Trophoblast cell (in vitro differentiated cells and primary cell): ENCODE data around the gene GUK1.

Experiments used
- DNase-seq, 2 donors: peaks; one replicate each; pipeline ENCODE4 v3.0.0-alpha.2; 2016
- H2AFZ ChIP-seq: 2 replicates; pipeline ENCODE4 v1.6.1; 2013; ENCODE audit warnings: low read length, moderate library complexity, mild to moderate bottlenecking; ENCODE audit not compliant: insufficient read depth, poor library complexity
- H2AK5ac ChIP-seq: 2 replicates; pipeline ENCODE4 v1.6.1; 2013; ENCODE audit warnings: mild to moderate bottlenecking, low read length
- H2BK120ac ChIP-seq: 2 replicates; pipeline ENCODE4 v1.6.1; 2013; ENCODE audit warnings: low read length, mild to moderate bottlenecking, moderate library complexity; ENCODE audit not compliant: insufficient read depth, poor library complexity
- H2BK12ac ChIP-seq: 2 replicates; pipeline ENCODE4 v1.6.1; 2013; ENCODE audit warnings: mild to moderate bottlenecking, low read length, moderate library complexity
- H2BK5ac ChIP-seq: 2 replicates; pipeline ENCODE4 v1.6.1; 2013; ENCODE audit warnings: low read length, low read depth, moderate library complexity, mild to moderate bottlenecking; ENCODE audit not compliant: poor library complexity
- H3K14ac ChIP-seq: 2 replicates; pipeline ENCODE4 v1.6.1; 2013; ENCODE audit warnings: mild to moderate bottlenecking, low read length
- H3K18ac ChIP-seq: 2 replicates; pipeline ENCODE4 v1.6.1; 2013; ENCODE audit warnings: mild to moderate bottlenecking, low read length
- H3K23ac ChIP-seq: 2 replicates; pipeline ENCODE4 v1.6.1; 2013; ENCODE audit warnings: low read length
- H3K27ac ChIP-seq: 2 replicates; pipeline ENCODE4 v1.5.1; 2013; ENCODE audit warnings: low read depth, mild to moderate bottlenecking, inconsistent platforms, low read length, moderate library complexity
- H3K27me3 ChIP-seq: 2 replicates; pipeline ENCODE4 v1.6.1; 2013; ENCODE audit warnings: inconsistent platforms, mild to moderate bottlenecking, low read length, moderate library complexity; ENCODE audit not compliant: insufficient read depth
- H3K36me3 ChIP-seq, 2 experiments: 1 replicate in 1 of 2; 2 replicates in 1 of 2; pipeline ENCODE4 v1.6.1; 2013; ENCODE audit warnings: low read length in 2 of 2, mild to moderate bottlenecking in 2 of 2, moderate library complexity in 1 of 2; ENCODE audit not compliant: insufficient read depth in 2 of 2, control insufficient read depth in 1 of 2
- H3K4ac ChIP-seq: 2 replicates; pipeline ENCODE4 v1.6.1; 2013; ENCODE audit warnings: low read depth, mild to moderate bottlenecking, low read length, moderate library complexity
- H3K4me1 ChIP-seq, 2 experiments: 1 replicate in 1 of 2; 2 replicates in 1 of 2; pipeline ENCODE4 v1.6.1; 2013; ENCODE audit warnings: low read length in 2 of 2, mild to moderate bottlenecking in 2 of 2, moderate library complexity in 1 of 2; ENCODE audit not compliant: insufficient read depth in 2 of 2, control insufficient read depth in 1 of 2
- H3K4me2 ChIP-seq: 2 replicates; pipeline ENCODE4 v1.6.1; 2013; ENCODE audit warnings: inconsistent platforms, mild to moderate bottlenecking, low read length, moderate library complexity
- H3K4me3 ChIP-seq: 2 replicates; pipeline ENCODE4 v1.5.1; 2013; ENCODE audit warnings: mild to moderate bottlenecking, low read depth, low read length, inconsistent platforms
- H3K79me1 ChIP-seq: one replicate; pipeline ENCODE4 v1.6.1; 2013; ENCODE audit warnings: low read length
- H3K79me2 ChIP-seq: 2 replicates; pipeline ENCODE4 v1.6.1; 2013; ENCODE audit warnings: low read length, mild to moderate bottlenecking; ENCODE audit not compliant: control insufficient read depth, insufficient read depth, poor library complexity
- H3K9ac ChIP-seq: 2 replicates; pipeline ENCODE4 v1.6.1; 2013; ENCODE audit warnings: mild to moderate bottlenecking, low read length
- H3K9me3 ChIP-seq: 2 replicates; pipeline ENCODE4 v1.6.1; 2013; ENCODE audit warnings: low read depth, mild to moderate bottlenecking, control low read depth, inconsistent platforms, low read length; ENCODE audit not compliant: insufficient read depth
- H4K12ac ChIP-seq: 2 replicates; pipeline ENCODE4 v1.6.1; 2013; ENCODE audit warnings: low read depth, mild to moderate bottlenecking, low read length, moderate library complexity
- H4K8ac ChIP-seq: 2 replicates; pipeline ENCODE4 v1.6.1; 2013; ENCODE audit warnings: low read depth, mild to moderate bottlenecking, low read length, moderate library complexity
- H4K91ac ChIP-seq: one replicate; pipeline ENCODE4 v1.6.1; 2013; ENCODE audit warnings: low read depth, mild to moderate bottlenecking, low read length, moderate library complexity
- WGBS: extraction: QIAGEN DNeasy Blood & Tissue Kit; methylation state at CpG from one replicate; pipeline ENCODE4 v1.1.7; 2013; ENCODE audit warnings: missing lambda C conversion rate; ENCODE audit not compliant: insufficient read length, insufficient coverage; ENCODE audit errors: extremely low coverage; 5-methylcytosine and 5-hydroxymethylcytosine counted together

The GUK1 gene

DNA sequence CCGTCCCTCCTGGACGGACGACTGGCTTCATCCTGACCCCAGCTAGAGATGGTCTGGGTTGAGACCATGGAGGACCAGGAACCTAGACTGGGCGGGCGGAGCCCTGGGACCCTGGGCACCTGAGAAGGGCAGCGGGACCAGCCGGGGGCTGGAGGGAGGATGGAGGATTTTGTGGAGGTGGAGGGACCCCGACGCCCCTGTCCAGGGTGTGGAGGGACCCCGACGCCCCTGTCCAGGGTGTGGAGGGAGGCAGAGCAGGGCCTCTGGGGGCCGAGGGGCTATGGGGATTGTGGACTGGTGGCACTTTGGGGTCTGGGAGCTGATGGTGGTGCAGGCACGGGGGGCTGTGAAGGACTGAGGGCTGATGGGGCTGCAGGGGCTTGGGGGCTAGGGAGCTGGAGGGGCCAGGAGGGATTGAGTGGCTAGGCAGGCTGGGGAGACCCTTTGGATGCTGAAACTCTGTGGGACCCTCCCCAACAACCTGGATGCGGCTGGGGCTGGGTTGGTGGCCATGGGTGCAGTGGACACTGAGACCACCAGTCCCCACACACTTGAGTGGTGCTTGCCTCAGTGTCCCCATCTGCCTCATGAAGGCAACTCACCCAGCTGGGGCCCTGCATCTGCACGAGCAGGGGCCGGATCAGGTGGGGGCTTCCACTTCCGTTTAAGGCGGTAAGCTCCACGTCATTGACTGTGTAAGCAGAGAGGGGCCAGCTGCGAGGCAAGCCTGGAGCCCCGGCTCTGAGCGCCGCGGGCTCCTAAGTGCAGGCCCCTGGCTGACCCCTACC lies 17.1 kb downstream of the GUK1 start:
- Histone ChIP-seq H3K36me3 (no peaks in the 10 kb centered on the region), H2BK120ac (no peak overlapping the region), H3K14ac (no peak overlapping the region), H3K4me2 (no peak overlapping the region), H3K79me2 (no peaks in the 10 kb centered on the region), H3K4ac (no peak overlapping the region), H3K27me3 (no peaks in the 10 kb centered on the region), H4K12ac (no peak overlapping the region), H3K23ac (no peak overlapping the region), H2BK5ac (no peak overlapping the region), H3K79me1 (peaks cover under 1% of the 10 kb centered on the region), H3K27ac (no peak overlapping the region), H3K18ac (no peak overlapping the region), H3K9me3 (no peaks in the 10 kb centered on the region), H3K4me3 (no peak overlapping the region), H3K4me1 (peaks cover under 1% of the 10 kb centered on the region in 2 experiments), H2AFZ (no peak overlapping the region), H2BK12ac (no peak overlapping the region), H3K9ac (no peak overlapping the region), H2AK5ac (no peak overlapping the region), H4K91ac (no peak overlapping the region), H4K8ac (no peak overlapping the region)
- no peak for DNase-seq
- no CpG with 5 or more reads among the region's 24 CpGs for WGBS

- H3K9me3 ChIP-seq: no peaks in the 10 kb centered on the region
- no peak overlapping the region for H2AFZ ChIP-seq
- no peak overlapping the region for H3K4ac ChIP-seq
- H3K36me3 ChIP-seq: no peaks in the 10 kb centered on the region
- H2BK5ac ChIP-seq: no peak overlapping the region
- H4K91ac ChIP-seq: no peak overlapping the region
- no peak overlapping the region for H3K23ac ChIP-seq
- H3K4me3 ChIP-seq: no peak overlapping the region
- no peak overlapping the region for H2BK120ac ChIP-seq
- H3K9ac ChIP-seq: no peak overlapping the region
- H3K18ac ChIP-seq: no peak overlapping the region
- no peak overlapping the region for H2AK5ac ChIP-seq
- peaks cover 6 to 7% of the 10 kb centered on the region in 2 experiments for H3K4me1 ChIP-seq
- DNase-seq: no peak
- H3K79me1 ChIP-seq: peaks cover 6% of the 10 kb centered on the region
- H4K12ac ChIP-seq: no peak overlapping the region
- no peaks in the 10 kb centered on the region for H3K79me2 ChIP-seq
- H3K4me2 ChIP-seq: no peak overlapping the region
- no peak overlapping the region for H3K27ac ChIP-seq
- no CpG with 5 or more reads among the region's 43 CpGs for WGBS
- no peak overlapping the region for H4K8ac ChIP-seq
- no peak overlapping the region for H3K14ac ChIP-seq
- no peaks in the 10 kb centered on the region for H3K27me3 ChIP-seq
- H2BK12ac ChIP-seq: no peak overlapping the region
These were observed 17.6 kb downstream of the GUK1 start for GRCh38 chr1:228157729-228158126.

- Histone ChIP-seq H3K9me3 (no peaks in the 10 kb centered on the region), H3K9ac (no peak overlapping the region), H2BK12ac (no peak overlapping the region), H3K4ac (no peak overlapping the region), H3K14ac (no peak overlapping the region), H4K91ac (no peak overlapping the region), H2AFZ (no peak overlapping the region), H3K4me3 (no peak overlapping the region), H3K4me2 (no peak overlapping the region), H3K79me1 (peaks cover 12% of the 10 kb centered on the region), H3K23ac (no peak overlapping the region), H3K36me3 (no peaks in the 10 kb centered on the region), H4K12ac (no peak overlapping the region), H3K18ac (no peak overlapping the region), H3K79me2 (peaks cover 2% of the 10 kb centered on the region), H2BK120ac (no peak overlapping the region), H4K8ac (no peak overlapping the region), H3K27ac (no peak overlapping the region), H3K27me3 (no peaks in the 10 kb centered on the region), H2AK5ac (no peak overlapping the region), H3K4me1 (peaks cover 10 to 13% of the 10 kb centered on the region in 2 experiments), H2BK5ac (no peak overlapping the region)
- no CpG with 5 or more reads among the region's 98 CpGs for WGBS
- no peak for DNase-seq
These were observed 18.3 kb downstream of the GUK1 start for GRCh38 chr1:228158151-228159007.

- Histone ChIP-seq H3K18ac (no peak overlapping the region), H4K8ac (no peak overlapping the region), H4K12ac (no peak overlapping the region), H2AFZ (no peak overlapping the region), H2AK5ac (no peak overlapping the region), H2BK5ac (no peak overlapping the region), H2BK120ac (no peak overlapping the region), H3K27ac (no peak overlapping the region), H3K79me1 (peaks cover 12% of the 10 kb centered on the region), H3K4me1 (peaks cover 10 to 14% of the 10 kb centered on the region in 2 experiments), H3K36me3 (no peaks in the 10 kb centered on the region), H3K79me2 (peaks cover 2% of the 10 kb centered on the region), H3K4me3 (no peak overlapping the region), H4K91ac (no peak overlapping the region), H2BK12ac (no peak overlapping the region), H3K27me3 (no peaks in the 10 kb centered on the region), H3K9ac (no peak overlapping the region), H3K14ac (no peak overlapping the region), H3K4ac (no peak overlapping the region), H3K23ac (no peak overlapping the region), H3K9me3 (no peaks in the 10 kb centered on the region), H3K4me2 (no peak overlapping the region)
- no peak for DNase-seq
- no CpG with 5 or more reads among the region's 14 CpGs for WGBS
These were observed 19.1 kb downstream of the GUK1 start for GRCh38 chr1:228159008-228159665.
